Myocyte (in vitro differentiated cells): ENCODE results near the gene SPINK14. TPM values are rescaled to one million over a fixed set of nuclear protein-coding genes. Genes with fewer than 3 reads are reported as not detected.

Experiments
- DNase-seq: peaks from one replicate; pipeline ENCODE4 v3.0.0-alpha.2; 2012; ENCODE audit warnings: low read depth
- total RNA-seq: library from RNA; depleted of rRNA; stranded (reverse); fragments of >200 nt; gene quantifications from 2 replicates; pipeline ENCODE4 v1.2.3, GENCODE V29; 2014

Gene SPINK14
- total RNA-seq, 1 donor from 2014 or later = not detected

DNA sequence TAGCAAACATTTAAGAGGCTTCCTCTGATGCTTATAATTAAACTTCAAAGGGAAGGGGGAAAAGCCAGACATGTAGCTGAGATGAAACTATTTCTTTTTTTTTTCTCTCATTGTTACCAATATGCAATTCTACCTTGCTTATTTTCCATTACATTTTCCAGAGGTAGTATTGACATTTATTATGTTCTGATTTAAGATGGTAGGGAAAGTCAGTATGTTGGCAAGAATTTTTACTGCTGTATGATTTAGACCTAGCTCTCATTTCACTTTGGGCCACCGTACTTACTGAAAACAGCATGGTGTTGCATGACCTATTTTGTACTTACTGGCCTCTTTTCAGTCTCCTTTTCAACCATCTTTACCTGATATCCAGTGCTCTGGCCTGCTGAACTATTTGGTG, 24.9 kb downstream of the SPINK14 start:
- DNase-seq = no peak

DNA sequence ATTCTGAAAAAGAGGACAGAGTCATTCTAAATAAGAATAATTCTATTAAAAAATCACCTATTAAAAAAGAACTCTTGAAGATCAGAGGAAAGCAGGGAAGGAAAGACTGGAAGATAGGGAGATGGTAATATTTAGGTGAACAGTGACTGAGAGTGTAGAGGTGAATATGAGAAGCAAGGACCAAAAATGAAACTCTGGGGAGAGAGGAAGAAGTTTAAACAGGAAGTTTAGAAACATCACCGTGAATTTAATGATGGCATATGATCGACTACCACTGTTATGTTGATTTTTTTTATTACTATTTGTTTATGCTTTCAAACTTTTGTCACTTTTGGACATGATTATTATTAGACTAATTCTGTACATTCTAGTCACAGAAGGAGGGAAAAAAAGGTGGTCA, 32.8 kb downstream of the SPINK14 start:
- DNase-seq = no peak

DNA sequence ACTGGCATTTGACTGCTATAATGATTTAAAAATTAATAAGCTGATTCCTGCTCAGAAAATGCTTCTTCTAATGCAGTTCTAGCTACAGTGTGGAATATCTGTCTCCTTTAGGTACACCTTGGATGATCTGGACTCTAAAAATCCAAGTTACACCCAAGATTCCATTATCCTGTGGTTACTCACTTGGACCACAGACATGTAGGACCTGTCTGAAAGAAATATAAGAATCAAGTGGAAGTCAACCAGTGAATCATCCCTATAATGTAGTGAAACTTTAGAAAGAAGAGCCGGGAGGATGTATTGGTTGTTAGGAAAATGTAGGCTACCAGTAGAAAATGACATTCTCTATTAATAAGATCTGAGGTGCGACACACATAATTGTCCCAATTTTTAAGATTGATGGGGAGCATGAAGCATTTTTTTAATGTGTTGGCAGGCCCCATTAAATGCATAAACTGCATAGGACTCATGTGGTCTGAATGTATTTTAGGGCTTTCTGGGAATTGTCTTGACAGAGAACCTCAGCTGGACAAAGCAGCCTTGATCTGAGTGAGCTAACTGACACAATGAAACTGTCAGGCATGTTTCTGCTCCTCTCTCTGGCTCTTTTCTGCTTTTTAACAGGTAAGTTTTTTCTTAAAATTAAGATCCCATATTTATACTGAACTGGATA, 34.3 kb downstream of the SPINK14 start, which contains the start of gene SPINK6:
TSS of gene SPINK6 (plus strand) at position 512 of the 673 bp plus-strand sequence. CDS start at position 567, 55 bp downstream.
- no peak for DNase-seq

DNA sequence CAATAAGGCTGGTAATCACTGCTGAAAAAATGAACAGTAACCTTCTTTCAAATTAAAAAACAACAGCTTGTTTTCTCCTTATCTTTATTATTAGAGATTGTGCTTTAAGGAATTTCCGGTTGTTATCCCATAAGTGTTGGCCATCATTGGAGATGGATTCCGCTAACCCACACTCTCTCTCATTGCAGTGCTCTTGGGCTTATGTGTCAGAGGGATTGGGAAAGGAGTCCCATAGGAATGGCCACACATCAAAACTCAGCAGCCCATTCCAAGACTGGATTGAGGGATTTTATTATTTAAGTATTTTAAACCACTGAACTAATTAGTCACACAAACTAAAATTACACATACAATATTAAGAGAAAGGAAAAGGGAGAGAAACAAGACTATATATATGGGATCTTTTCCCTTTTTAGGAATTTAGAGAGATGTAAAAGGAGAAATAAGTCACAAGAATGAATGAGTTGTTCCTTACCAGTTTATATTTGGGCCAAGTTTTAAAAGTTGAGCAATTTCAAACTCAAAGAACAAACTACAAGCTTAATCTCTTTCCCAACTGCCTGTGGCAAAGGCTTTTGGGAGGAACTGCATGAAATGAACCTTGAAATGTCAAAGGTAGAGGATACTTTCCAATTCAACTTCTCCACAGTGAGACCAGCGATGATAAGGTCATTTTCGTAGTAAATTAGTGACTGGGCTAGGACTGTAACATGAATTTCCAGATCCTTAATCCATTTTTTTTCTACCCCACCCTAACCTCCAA, 36.9 kb downstream of the SPINK14 start:
- DNase-seq = no peak

DNA sequence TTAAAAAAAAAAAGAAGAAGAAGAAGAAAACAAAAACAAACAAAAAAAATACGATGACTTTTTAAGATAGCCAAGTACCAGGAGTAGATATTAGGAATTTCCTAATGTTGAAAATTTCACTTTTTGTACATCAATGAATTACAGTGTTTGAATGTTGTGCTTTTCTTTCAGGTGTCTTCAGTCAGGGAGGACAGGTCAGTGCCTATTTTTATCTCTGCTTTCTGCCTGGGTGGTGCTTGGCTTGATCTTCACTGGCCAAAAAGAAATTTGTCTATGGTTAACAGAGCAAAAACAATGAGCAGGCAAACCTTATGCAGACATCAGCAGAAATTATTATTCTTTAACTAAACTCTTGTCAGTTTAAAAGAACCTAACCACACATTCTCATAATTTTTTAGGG, 37.5 kb downstream of the SPINK14 start:
- no peak for DNase-seq

DNA sequence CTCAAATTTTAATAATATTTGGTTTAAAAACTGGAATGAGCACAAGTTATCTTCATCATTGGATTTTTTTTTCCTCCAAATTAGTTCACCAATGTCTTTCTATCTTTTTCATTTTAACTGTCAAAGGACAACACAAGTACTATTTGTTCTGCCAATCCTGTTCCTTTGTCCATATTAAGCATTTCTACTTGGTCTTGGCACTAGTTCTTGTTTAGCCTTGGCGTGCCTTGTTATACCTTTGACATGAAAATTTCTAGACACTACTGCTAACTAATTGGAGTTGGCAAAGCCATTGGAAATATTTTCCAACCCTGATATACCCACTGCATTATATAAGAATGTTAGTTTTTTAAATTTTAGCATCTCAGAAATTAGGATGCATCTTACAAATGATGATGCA, 38.3 kb downstream of the SPINK14 start:
- no peak for DNase-seq

DNA sequence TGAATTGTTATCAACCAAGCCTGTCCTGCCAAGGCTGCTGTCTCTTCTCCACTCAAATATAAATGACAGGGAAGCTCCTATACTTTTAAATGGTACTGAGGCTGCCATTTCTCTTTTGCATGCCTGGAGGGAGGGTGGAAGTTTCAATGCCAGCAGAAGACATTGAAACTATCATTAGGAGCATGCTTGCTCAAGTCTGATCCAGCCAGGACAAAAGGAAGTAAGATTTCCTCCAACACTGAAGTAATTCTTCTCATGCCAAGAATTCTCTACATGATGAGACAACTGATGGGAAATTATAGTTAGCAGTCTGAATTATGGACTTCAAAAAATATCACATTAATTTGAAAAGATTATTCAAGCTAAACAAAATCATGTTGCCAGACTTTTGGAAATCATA, 39.9 kb downstream of the SPINK14 start:
- no peak for DNase-seq

DNA sequence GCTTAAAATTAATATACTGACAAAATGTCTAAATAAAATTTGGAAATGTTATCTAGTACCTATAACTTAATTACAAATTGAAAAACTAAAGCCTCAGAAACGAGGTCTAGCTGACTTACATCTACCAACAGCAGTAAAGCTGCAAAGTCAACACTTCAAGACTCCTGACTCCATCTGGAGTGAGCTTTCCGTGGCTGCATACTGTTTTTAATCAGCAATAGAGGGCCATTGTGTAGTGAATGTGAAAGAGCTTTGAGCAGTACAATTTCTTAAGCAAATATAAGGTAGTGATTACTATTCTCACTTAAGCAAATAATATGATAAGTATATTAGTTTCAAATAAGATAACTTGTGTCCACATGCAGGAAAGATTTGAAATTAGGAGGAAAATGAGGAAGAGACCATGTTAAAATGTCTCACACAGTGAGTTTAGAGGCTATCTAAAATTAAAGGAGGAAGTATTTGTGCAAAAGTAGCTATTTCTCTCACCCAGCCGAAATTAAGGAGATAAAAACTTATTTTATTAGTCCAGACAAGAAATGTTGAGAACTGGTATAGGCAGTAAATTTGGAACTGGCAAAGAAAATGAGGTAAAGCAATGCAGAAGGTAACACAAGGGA, 40.9 kb downstream of the SPINK14 start:
- no peak for DNase-seq

DNA sequence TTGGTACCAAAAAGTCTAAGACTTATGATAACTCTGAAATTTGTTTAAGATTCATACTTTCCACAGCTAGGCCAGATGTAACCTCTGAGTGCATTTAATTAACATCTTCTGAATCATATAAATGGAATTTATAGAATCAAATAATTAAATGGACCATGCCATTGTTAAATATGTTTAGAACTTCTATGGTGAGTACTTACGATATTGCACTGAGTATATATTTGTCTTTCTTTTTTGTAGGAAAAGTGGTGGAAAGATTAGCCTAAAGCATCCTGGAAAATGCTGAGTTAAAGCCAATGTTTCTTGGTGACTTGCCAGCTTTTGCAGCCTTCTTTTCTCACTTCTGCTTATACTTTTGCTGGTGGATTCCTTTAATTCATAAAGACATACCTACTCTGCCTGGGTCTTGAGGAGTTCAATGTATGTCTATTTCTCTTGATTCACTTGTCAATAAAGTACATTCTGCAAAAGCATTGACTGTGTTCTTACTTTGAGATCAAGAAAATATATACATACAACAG, 46.4 kb downstream of the SPINK14 start:
- DNase-seq = no peak

DNA sequence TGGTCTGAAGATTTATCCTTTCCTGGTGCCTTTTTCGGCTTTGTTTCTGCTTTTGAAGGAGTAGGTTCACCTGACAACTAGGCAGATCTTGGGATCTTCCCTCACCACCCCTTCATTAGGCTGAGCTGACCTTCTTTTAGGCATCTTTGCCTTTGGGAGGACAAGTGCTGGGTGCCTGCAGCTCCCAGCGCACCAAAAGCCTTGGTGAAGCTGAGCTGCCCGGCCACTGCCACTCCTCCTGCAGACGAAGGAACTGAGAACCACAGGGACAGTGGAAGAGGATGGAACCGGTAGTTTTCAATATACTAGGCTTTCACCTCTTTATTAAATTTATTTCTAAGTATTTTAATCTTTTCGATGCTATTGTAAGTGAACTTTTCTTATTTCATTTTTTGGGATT, 53.2 kb downstream of the SPINK14 start:
- no peak for DNase-seq

DNA sequence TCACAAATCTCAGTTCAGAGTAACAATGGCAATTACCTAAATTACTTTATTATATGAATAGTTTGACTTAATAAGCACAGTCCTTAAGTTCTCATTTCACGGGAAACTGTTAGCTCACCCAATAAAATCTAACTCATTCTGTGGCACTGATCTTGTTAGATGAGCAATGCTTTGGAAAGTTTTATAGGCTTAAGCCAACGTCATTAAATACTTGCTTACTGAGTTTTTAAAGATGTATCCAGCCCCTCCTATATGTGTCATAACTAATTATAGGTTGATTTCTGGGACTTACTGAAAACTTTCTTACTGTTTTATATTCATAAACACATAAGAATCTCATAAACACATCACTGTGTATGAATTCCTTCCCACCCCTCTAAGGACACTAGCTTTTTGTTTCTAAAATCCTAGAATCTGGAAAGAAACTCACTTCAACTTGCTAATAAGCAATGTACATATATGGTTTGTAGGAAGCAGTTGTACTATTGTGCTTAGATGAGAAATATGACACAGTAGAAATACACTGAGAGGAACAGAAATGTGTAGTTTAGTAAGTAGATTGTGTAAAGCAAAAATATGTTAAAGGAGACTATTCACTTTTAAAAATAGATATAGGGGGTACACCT, 55.9 kb downstream of the SPINK14 start:
- DNase-seq = no peak

Other genes starting within 250 kb of the SPINK14 start
- gene SPINK5, start 104.6 kb upstream of the SPINK14 start, total RNA-seq = not detected in 2 replicates
- gene SPINK6, start 34.5 kb downstream of the SPINK14 start, total RNA-seq = not detected in 2 replicates
- gene MARCOL, start 70.0 kb downstream of the SPINK14 start, total RNA-seq = not detected in 2 replicates
- not detected in 2 replicates for gene SPINK13, start 100.2 kb downstream of the SPINK14 start, total RNA-seq
- not detected in 2 replicates for gene SPINK7, start 143.9 kb downstream of the SPINK14 start, total RNA-seq
- gene SPINK9, start 167.0 kb downstream of the SPINK14 start, total RNA-seq = not detected in 2 replicates
- 46.0 and 56.8 TPM in 2 replicates for gene FBXO38, start 215.4 kb downstream of the SPINK14 start, total RNA-seq